Activated CD4-positive, alpha-beta T cell treated with anti-CD3 and anti-CD28 coated beads, Interleukin-2, amount 10 ng/mL, durations not matched to agents 7 days and 5 days (primary cell): ENCODE measurements around the gene LMOD1. TPM values are rescaled to one million over a fixed set of nuclear protein-coding genes. Genes with fewer than 3 reads are reported as not detected.

Experiments used
- CTCF ChIA-PET: fragments of 350-600 bp; sonication (Branson Sonifier 250); formaldehyde crosslinking; loops from one replicate; lab custom pipeline; 2021; ENCODE audit warnings: antibody characterized with exemption; lab: Charles Lee
- POLR2A ChIA-PET: fragments of 350-600 bp; sonication (Branson Sonifier 250); formaldehyde crosslinking; loops from one replicate; lab custom pipeline; 2021; ENCODE audit warnings: antibody characterized with exemption; lab: Charles Lee
- DNase-seq: peaks from one replicate; pipeline ENCODE4 v3.0.0-alpha.2; 2020
- H3K27ac Mint-ChIP-seq: one replicate; pipeline ENCODE4 v1.8.0; 2021; ENCODE audit warnings: mild to moderate bottlenecking, moderate library complexity, mixed read lengths
- H3K27me3 Mint-ChIP-seq: one replicate; pipeline ENCODE4 v1.8.0; 2021; ENCODE audit warnings: mixed read lengths
- H3K36me3 Mint-ChIP-seq: one replicate; pipeline ENCODE4 v1.8.0; 2021; ENCODE audit warnings: low read depth, mixed read lengths
- H3K4me1 Mint-ChIP-seq: one replicate; pipeline ENCODE4 v1.8.0; 2021; ENCODE audit warnings: mixed read lengths
- H3K4me3 Mint-ChIP-seq: one replicate; pipeline ENCODE4 v1.8.0; 2021; ENCODE audit warnings: mild to moderate bottlenecking, moderate library complexity, mixed read lengths
- H3K9me3 Mint-ChIP-seq: one replicate; pipeline ENCODE4 v1.8.0; 2021; ENCODE audit warnings: mixed read lengths
- total RNA-seq, 2 experiments: library from RNA; stranded (reverse); gene quantifications; one replicate each; pipeline ENCODE4 v1.2.3, GENCODE V29; 2021

Gene LMOD1
- total RNA-seq, 2 experiments from 2014 or later, result not detected

DNA sequence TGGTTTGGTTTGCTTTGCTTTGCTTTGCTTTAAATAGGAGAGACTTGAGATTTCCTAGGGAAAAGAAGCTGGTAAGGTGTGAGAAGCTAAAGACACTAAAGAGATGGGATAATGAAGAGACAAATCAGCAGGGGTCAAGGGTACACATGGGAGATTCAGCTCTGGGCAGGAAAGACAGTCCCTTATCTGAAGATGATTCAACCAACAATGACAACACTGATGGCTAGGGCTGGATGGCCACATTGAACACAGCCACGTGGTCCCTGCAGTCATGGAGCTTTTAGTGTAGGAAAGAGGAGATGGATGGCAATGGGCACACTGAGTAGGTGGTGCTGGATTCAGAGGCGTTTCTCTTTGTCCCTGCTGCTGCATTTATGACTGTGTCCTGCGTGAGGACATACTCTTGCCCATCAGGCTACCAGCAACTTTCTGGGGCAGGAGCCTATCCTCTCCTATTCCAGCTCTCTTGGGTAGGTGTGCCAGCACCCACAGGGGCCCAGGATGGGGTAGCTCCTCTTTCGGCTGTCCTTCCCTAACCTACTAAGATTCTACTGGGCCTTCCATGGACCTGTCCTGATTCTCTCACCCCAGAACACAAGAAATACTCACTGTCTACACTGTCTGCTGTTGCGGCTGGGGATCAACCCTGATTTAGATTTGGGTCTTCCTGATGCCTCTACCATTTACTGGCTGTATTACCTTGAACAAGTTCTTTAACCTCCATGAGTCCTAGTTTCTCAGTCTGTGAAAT lies 59.1 kb downstream of the LMOD1 start:
- CTCF ChIA-PET, result interaction anchor here (1.2 to 2.2 kb wide), 2 partner anchors 9 kb away, joined by 7 to 26 read pairs; no protein-coding TSS in a partner anchor
- POLR2A ChIA-PET, result no interaction called here

DNA sequence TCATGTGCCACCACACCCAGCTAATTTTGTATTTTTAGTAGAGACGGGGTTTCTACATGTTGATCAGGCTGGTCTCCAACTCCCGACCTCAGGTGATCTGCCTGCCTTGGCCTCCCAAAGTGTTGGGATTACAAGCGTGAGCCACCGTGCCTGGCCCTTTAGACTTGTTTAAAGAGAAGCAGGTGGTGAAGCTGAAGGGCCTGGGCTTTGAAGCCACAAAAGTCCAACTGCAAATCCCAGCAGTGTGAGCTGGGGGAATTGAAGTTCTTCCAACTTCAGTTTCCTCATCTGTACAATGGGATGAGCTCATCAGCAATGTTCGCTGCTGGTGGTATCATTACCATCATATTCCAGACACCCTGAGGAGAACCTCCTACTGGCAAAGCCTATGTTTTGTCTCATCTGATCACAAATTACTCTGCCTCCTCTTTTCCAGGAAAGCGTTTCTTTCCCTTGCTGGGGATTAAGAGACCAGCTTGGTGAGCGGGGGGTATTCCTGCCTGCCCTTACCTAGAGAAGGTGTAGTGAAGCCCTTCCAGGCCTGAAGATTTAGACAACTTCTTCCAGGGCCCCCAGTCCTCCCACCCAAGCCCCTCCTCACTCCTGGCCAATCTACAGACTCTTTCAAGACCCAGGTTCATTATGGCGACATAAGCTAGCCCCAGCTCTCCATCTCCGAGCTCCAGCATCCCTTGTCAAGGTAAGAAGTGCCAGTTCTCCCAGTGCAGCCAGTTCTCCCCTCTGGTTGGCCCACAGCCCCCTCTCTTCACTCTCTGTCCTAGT lies 60.1 kb downstream of the LMOD1 start:
- POLR2A ChIA-PET, result no interaction called here
- Mint-ChIP-seq H3K9me3 (no peaks in the 10 kb centered on the region), H3K36me3 (no peaks in the 10 kb centered on the region), H3K4me1 (peaks cover 5% of the 10 kb centered on the region), H3K4me3 (no peak overlapping the region), H3K27ac (no peak overlapping the region), H3K27me3 (peaks cover 34% of the 10 kb centered on the region)
- CTCF ChIA-PET, result interaction anchor here (0.6 to 2.2 kb wide), 4 partner anchors 8 to 79 kb away, joined by 3 to 26 read pairs (median 5); partner anchors contain the start of gene IPO9
- DNase-seq, result no peak

More for the DNA sequence above, 59.1 kb downstream of the LMOD1 start:
- Mint-ChIP-seq H3K9me3 (no peaks in the 10 kb centered on the region), H3K4me1 (peaks cover 5% of the 10 kb centered on the region), H3K27me3 (peaks cover 40% of the 10 kb centered on the region), H3K27ac (no peak overlapping the region), H3K4me3 (no peak overlapping the region), H3K36me3 (no peaks in the 10 kb centered on the region)
- DNase-seq, result no peak

DNA sequence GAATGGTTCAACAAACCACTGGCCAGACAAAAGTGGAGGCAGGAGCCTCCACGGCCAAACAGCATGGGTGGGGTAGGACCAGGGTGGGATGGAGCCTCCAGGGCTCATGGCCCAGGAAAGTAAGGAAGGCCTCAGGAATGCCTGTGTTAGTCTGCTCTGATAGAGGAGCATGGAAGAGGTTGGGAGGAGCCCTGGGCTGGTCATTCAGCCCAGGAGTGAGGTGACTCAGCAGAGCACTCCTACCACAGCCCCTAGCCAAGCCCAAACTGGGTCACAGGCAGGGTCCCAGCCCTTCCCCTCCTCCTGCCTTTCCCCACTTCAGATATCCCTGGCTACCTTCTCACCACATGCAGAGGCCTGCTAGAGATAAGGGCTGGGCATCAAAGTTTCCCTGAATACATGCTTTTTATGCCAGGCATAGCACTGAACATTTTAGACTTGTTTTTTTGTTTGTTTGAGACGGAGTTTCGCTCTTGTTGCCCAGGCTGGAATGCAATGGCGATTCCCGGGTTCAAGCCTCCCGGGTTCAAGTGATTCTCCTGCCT lies 60.7 kb downstream of the LMOD1 start:
- Mint-ChIP-seq H3K4me3 (no peak overlapping the region), H3K27ac (no peak overlapping the region), H3K27me3 (peaks cover 31% of the 10 kb centered on the region), H3K9me3 (no peaks in the 10 kb centered on the region), H3K36me3 (no peaks in the 10 kb centered on the region), H3K4me1 (peaks cover 5% of the 10 kb centered on the region)
- POLR2A ChIA-PET, result no interaction called here
- CTCF ChIA-PET, result interaction anchor here (0.6 to 6.1 kb wide), 5 partner anchors 10 to 244 kb away, joined by 3 to 57 read pairs (median 11); partner anchors contain the start of gene IPO9
- no peak for DNase-seq

DNA sequence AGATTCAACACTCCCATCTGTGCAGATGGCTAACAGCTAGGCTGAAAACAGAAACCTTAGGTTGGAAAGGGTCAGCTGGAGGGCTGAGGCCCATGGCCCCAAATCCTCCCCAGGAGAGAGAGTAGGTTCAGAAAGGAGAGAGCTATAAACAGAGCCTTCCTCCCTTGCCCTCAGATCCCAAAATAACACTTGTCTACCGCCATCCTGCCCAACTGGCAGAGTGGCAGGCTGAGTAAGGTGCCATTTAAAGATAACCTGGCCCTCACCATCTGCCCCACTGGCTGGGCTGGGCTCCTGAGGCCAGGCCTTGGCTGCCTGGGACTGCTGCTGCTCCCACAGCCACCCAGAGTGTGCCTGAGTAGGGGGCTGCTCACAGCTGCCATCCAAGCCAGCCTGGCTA lies 61.9 kb downstream of the LMOD1 start:
- Mint-ChIP-seq H3K4me3 (peak overlapping the region; percentile 8), H3K27ac (no peak overlapping the region), H3K4me1 (peaks cover 2% of the 10 kb centered on the region), H3K27me3 (peaks cover 21% of the 10 kb centered on the region), H3K9me3 (no peaks in the 10 kb centered on the region), H3K36me3 (no peaks in the 10 kb centered on the region)
- DNase-seq, result no peak
- ChIA-PET POLR2A (no interaction called here), CTCF (interaction anchor here (1.1 to 6.1 kb wide), 3 partner anchors 11 to 41 kb away, joined by 3 to 57 read pairs (median 11); no protein-coding TSS in a partner anchor)

DNA sequence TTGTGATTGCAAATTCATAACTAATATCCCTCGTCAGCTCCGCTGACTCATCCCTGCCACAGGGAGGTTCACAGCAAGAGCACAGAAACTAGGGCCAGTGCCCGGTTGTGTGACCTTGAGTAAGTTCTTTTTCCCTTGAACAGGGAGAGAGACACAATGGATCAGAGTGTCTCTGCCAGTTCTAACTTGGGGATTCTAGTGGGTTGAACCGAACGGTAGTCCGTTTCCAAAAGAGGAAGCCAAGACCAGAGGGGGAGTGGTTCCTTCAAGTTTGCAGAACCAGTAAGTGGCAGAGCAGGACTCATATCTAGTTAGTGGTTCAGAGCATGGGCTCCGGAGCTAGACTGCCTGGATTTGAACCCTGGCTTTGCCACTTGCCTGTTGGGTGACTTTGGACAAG lies 62.6 kb downstream of the LMOD1 start:
- no peak for DNase-seq
- Mint-ChIP-seq H3K36me3 (peaks cover 2% of the 10 kb centered on the region), H3K27ac (no peak overlapping the region), H3K4me3 (no peak overlapping the region), H3K9me3 (no peaks in the 10 kb centered on the region), H3K27me3 (peaks cover 20% of the 10 kb centered on the region), H3K4me1 (peaks cover 2% of the 10 kb centered on the region)
- CTCF ChIA-PET, result interaction anchor here (1.3 to 6.1 kb wide), 3 partner anchors 12 to 16 kb away, joined by 4 to 57 read pairs (median 11); no protein-coding TSS in a partner anchor
- POLR2A ChIA-PET, result no interaction called here

DNA sequence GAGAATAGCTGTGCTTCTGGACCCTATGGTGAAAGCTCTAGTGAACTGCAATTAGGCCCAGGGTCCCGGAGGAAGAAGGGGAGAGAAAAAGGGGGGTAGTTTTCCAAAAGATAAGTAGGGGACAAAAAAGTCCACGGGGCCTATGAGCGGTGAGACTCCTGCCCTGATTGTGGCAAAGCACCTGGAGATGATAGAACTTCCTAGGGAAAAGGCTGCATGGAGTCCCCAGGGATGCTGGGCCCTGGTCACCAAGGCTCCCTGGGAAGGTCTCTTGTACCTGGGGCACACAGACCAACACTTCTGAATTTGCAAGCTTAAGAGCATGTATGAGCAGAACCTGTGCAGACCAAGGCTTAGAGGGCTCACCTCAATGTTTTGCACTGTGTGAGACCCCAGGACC lies 63.1 kb downstream of the LMOD1 start:
- H3K9me3 Mint-ChIP-seq, result no peaks in the 10 kb centered on the region
- POLR2A ChIA-PET, result no interaction called here

DNA sequence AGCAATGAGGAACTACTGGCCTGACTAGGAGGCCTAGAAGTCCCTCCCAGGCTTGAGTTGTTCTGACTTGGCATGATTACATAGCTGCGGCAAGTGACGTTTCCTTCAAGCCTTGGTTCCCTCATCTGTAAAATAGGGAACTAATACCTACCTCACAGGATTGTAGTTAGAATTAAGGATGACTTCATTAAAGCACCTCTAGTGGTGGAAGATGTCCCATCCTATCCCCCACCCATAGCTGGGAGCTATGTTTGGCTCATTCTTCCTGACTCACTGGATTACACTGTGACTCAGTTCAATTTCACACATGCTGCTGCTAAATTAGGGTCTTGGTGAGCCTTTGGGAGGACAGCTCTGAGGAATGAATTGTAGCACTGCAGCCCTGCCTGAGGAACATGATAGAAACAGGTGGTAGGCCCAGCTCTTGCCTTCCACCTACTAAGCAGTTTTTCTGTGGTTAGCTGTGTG lies 63.6 kb downstream of the LMOD1 start:
- no peak overlapping the region for H3K27ac Mint-ChIP-seq
- H3K9me3 Mint-ChIP-seq, result no peaks in the 10 kb centered on the region
- ChIA-PET CTCF (interaction anchor here (0.7 to 6.1 kb wide), 7 partner anchors 11 to 281 kb away, joined by 3 to 57 read pairs (median 4); partner anchors contain the start of gene IPO9), POLR2A (no interaction called here)
- peaks cover 13% of the 10 kb centered on the region for H3K27me3 Mint-ChIP-seq
- peaks cover 8% of the 10 kb centered on the region for H3K36me3 Mint-ChIP-seq
- no peaks in the 10 kb centered on the region for H3K4me1 Mint-ChIP-seq
- H3K4me3 Mint-ChIP-seq, result no peak overlapping the region
- DNase-seq, result no peak

More for the DNA sequence above, 63.1 kb downstream of the LMOD1 start:
- H3K27ac Mint-ChIP-seq, result no peak overlapping the region
- peaks cover 6% of the 10 kb centered on the region for H3K36me3 Mint-ChIP-seq
- H3K4me3 Mint-ChIP-seq, result no peak overlapping the region
- DNase-seq, result no peak
- peaks cover 18% of the 10 kb centered on the region for H3K27me3 Mint-ChIP-seq
- CTCF ChIA-PET, result interaction anchor here (0.7 to 6.1 kb wide), 4 partner anchors 12 to 34 kb away, joined by 3 to 57 read pairs (median 8); no protein-coding TSS in a partner anchor
- peaks cover 1% of the 10 kb centered on the region for H3K4me1 Mint-ChIP-seq

DNA sequence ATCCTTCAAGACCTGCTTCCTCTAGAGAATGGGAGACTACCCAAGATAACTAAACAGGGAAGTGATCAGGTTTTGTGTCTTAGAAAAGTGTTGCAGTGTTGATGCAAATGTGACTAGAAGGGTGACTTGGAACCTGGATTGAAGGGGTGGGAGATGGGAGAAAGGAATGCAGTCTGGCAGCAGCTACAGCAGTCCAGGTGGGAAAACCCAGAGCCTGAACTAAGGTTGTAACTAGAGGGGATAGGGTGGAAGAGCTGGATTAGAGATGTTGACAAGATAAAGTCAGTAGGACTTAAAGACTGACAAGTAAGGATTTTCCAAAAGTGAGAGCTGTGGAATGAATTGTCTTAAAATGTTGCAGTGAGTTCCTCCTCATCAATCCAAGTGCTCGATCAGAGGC lies 64.7 kb downstream of the LMOD1 start:
- POLR2A ChIA-PET, result no interaction called here
- no peaks in the 10 kb centered on the region for H3K4me1 Mint-ChIP-seq

DNA sequence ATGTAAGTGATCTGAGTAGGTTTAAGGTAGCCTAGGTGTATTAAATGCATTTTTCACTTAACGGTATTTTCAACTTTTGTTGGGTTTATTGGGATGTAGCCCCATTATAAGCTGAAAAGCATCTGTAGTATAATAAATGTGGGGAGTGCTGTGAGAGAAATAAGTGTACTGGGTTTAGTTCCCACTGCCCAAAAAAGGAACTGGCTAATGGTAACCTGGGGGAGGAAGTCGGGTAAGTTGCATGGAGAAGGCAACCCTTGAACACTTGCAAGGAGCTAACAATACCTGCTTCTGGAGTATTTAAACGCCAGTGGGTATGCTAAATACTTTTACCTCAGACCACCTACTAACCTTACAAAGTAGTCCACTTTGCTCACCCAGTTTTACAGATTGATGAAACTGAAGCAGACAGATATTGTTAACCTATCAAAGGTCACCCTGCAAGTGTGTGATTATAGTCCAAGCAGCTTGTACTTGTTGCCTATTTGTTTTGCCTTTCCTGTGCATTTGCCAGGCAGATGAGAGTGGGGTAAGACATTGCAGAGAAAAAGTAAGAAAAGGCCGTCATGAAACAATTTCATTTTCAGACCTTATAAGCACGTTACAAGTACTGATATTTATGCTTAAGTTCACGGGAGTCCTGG lies 65.3 kb downstream of the LMOD1 start:
- no peak overlapping the region for H3K4me3 Mint-ChIP-seq
- no peak overlapping the region for H3K27ac Mint-ChIP-seq
- H3K27me3 Mint-ChIP-seq, result no peaks in the 10 kb centered on the region
- DNase-seq, result no peak
- CTCF ChIA-PET, result interaction anchor here (0.6 to 6.1 kb wide), 5 partner anchors 12 to 155 kb away, joined by 3 to 57 read pairs (median 3); partner anchors contain the start of gene IPO9
- POLR2A ChIA-PET, result no interaction called here
- H3K36me3 Mint-ChIP-seq, result peaks cover 15% of the 10 kb centered on the region
- H3K4me1 Mint-ChIP-seq, result no peaks in the 10 kb centered on the region
- no peaks in the 10 kb centered on the region for H3K9me3 Mint-ChIP-seq

More for the DNA sequence above, 64.7 kb downstream of the LMOD1 start:
- CTCF ChIA-PET, result interaction anchor here (1.8 to 6.1 kb wide), 3 partner anchors 13 to 53 kb away, joined by 5 to 57 read pairs (median 11); partner anchors contain the start of gene IPO9
- no peak overlapping the region for H3K4me3 Mint-ChIP-seq
- no peak for DNase-seq
- no peaks in the 10 kb centered on the region for H3K9me3 Mint-ChIP-seq
- peaks cover 11% of the 10 kb centered on the region for H3K36me3 Mint-ChIP-seq
- H3K27me3 Mint-ChIP-seq, result peaks cover 3% of the 10 kb centered on the region
- H3K27ac Mint-ChIP-seq, result no peak overlapping the region

DNA sequence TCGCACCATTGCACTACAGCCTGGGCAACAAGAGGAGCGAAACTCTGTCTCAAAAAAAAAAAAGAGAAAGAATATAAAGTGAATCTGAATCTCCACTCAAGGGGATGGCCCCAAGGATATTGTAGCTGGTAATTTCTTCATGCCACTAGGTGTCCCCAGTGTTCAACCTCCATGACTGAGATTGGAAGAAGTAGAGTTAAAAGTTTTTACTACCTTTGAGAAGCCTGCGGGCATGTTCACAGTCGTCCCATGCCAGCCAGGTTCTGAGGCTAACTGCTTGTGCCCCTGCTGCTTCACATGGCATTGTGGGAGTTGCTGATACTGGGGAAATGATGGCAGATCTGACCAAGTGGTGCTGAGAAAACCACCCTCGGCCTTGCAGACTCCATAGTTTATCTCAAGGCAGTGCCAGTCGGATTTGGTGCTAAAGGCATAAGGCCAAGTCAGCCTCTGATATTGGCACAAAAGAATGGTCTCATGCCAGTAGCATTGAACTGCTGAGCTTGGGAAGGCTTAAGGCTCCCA lies 68.4 kb downstream of the LMOD1 start:
- Mint-ChIP-seq H3K27me3 (no peaks in the 10 kb centered on the region), H3K27ac (peak overlapping the region; percentile 33), H3K9me3 (no peaks in the 10 kb centered on the region), H3K4me3 (no peak overlapping the region), H3K4me1 (no peaks in the 10 kb centered on the region), H3K36me3 (peaks cover 28% of the 10 kb centered on the region)
- POLR2A ChIA-PET, result interaction anchor here (0.7 to 1.0 kb wide), 2 partner anchors 16 to 80 kb away, joined by 3 to 6 read pairs; no protein-coding TSS in a partner anchor
- CTCF ChIA-PET, result interaction anchor here (0.9 to 1.8 kb wide), 4 partner anchors 9 to 282 kb away, joined by 3 to 7 read pairs (median 5); no protein-coding TSS in a partner anchor
- peak; percentile 43 for DNase-seq

DNA sequence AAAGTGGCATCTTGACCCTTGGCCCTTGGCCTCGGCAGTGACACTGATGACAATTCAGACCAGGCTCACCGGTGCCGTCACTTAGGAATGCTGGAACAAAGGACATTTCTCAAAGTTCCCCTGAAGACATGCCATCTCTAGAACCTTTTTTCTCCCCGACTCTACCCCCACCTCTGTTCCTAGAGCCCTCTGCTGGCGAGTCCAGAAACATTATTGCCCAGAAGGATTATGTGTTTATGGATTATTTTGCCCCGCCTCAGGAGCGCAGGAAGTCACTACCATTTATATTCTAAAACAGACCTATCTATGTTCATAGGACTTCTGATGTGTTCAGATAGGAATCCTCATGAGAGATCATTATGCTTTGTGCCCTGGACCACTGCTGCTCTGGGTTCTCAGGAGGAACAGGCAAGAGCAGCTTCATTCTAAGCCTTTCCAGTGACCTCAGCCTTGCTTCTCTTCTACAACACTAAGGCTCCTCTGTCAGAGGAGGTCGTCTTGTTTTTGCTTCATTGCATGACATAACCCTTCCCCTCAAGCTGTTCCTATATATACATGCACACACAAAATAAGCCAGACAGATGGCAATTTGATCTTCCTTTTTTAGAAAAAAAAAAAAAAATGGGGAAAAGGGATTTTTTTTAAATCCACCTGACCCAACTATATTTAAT lies 70.1 kb downstream of the LMOD1 start:
- peaks cover 44% of the 10 kb centered on the region for H3K36me3 Mint-ChIP-seq
- ChIA-PET POLR2A (no interaction called here), CTCF (interaction anchor here (0.5 to 0.9 kb wide), 2 partner anchors 11 to 16 kb away, joined by 3 to 5 read pairs; no protein-coding TSS in a partner anchor)
- H3K4me1 Mint-ChIP-seq, result no peaks in the 10 kb centered on the region
- no peak for DNase-seq
- no peaks in the 10 kb centered on the region for H3K9me3 Mint-ChIP-seq
- H3K27me3 Mint-ChIP-seq, result no peaks in the 10 kb centered on the region
- no peak overlapping the region for H3K4me3 Mint-ChIP-seq
- peak overlapping the region; percentile 52 for H3K27ac Mint-ChIP-seq
